IMR-90 (cell line): ENCODE results near the gene DTX3. TPM values are rescaled to one million over a fixed set of nuclear protein-coding genes. Genes with fewer than 3 reads are reported as not detected.

ENCODE experiments used
- ATAC-seq: fragments of 200-7000 bp; cut with Tn5 transposase; 2 replicates; pipeline ENCODE4 v1.9.1; 2020; ENCODE audit warnings: low read depth, mild to moderate bottlenecking, moderate library complexity
- BruUV-seq: library from RNA; stranded (reverse); fragments of 400-500 nt; replicated peaks from 2 replicates; lab custom pipeline; 2021; lab: Mats Ljungman, UMichigan
- CTCF ChIA-PET: fragments of 300-600 bp; formaldehyde crosslinking; extraction: SDS; loops from one replicate; lab custom pipeline; 2021; ENCODE audit warnings: antibody characterized with exemption; lab: Yijun Ruan, JAX
- POLR2A ChIA-PET: fragments of 300-600 bp; sonication (Branson Sonifier 250); formaldehyde crosslinking; loops from one replicate; lab custom pipeline; 2022; ENCODE audit warnings: antibody characterized with exemption; ENCODE audit not compliant: unreplicated experiment; lab: Charles Lee
- DNase-seq: peaks from one replicate; pipeline ENCODE4 v3.0.0; 2013
- H2AFZ ChIP-seq: replicated peaks from 2 replicates; pipeline ENCODE3; 2013; ENCODE audit warnings: low read length, mild to moderate bottlenecking; ENCODE audit not compliant: poor library complexity
- H2AK5ac ChIP-seq: 2 replicates; pipeline ENCODE4 v1.6.1; 2013; ENCODE audit warnings: low read depth, low read length, inconsistent platforms
- H2AK9ac ChIP-seq: replicated peaks from 2 replicates; pipeline ENCODE3; 2013; ENCODE audit warnings: mild to moderate bottlenecking, low read depth, low read length, moderate library complexity; ENCODE audit not compliant: poor library complexity
- H2BK120ac ChIP-seq: 2 replicates; pipeline ENCODE4 v1.6.1; 2013; ENCODE audit warnings: low read depth, low read length, inconsistent platforms
- H2BK15ac ChIP-seq: 3 replicates; pipeline ENCODE4 v1.6.1; 2013; ENCODE audit warnings: low read depth, low read length, inconsistent platforms
- H2BK20ac ChIP-seq: 2 replicates; pipeline ENCODE4 v1.6.1; 2013; ENCODE audit warnings: low read depth, mild to moderate bottlenecking, inconsistent platforms, low read length, moderate library complexity
- H2BK5ac ChIP-seq: 2 replicates; pipeline ENCODE4 v1.6.1; 2013; ENCODE audit warnings: mild to moderate bottlenecking, low read depth, low read length, inconsistent platforms; ENCODE audit not compliant: poor library complexity, severe bottlenecking
- H3K14ac ChIP-seq: replicated peaks from 2 replicates; pipeline ENCODE4 v1.6.1; 2013; ENCODE audit warnings: low read depth, low read length, inconsistent platforms
- H3K18ac ChIP-seq: 2 replicates; pipeline ENCODE4 v1.6.1; 2013; ENCODE audit warnings: low read depth, low read length, control low read depth
- H3K23ac ChIP-seq: 2 replicates; pipeline ENCODE4 v1.6.1; 2013; ENCODE audit warnings: low read depth, low read length, inconsistent platforms
- H3K27ac ChIP-seq: 2 replicates; pipeline ENCODE4 v1.5.1; 2013; ENCODE audit warnings: mild to moderate bottlenecking, control low read depth, low read length; ENCODE audit not compliant: insufficient read depth
- H3K27me3 ChIP-seq: 2 replicates; pipeline ENCODE4 v1.6.1; 2013; ENCODE audit warnings: low read length; ENCODE audit not compliant: control insufficient read depth, insufficient read depth
- H3K36me3 ChIP-seq: 2 replicates; pipeline ENCODE4 v1.6.1; 2013; ENCODE audit warnings: low read length, mixed read lengths; ENCODE audit not compliant: control insufficient read depth, insufficient read depth
- H3K4ac ChIP-seq: 2 replicates; pipeline ENCODE4 v1.6.1; 2013; ENCODE audit warnings: low read depth, low read length, inconsistent platforms
- H3K4me1 ChIP-seq: 2 replicates; pipeline ENCODE4 v1.6.1; 2013; ENCODE audit warnings: low read length, mixed read lengths; ENCODE audit not compliant: control insufficient read depth, insufficient read depth
- H3K4me2 ChIP-seq: 2 replicates; pipeline ENCODE4 v1.6.1; 2013; ENCODE audit warnings: low read depth, mild to moderate bottlenecking, control low read depth, low read length, moderate library complexity
- H3K4me3 ChIP-seq: 2 replicates; pipeline ENCODE4 v1.5.1; 2013; ENCODE audit warnings: low read depth, mild to moderate bottlenecking, control low read depth, low read length, moderate library complexity; ENCODE audit not compliant: insufficient read depth
- H3K56ac ChIP-seq: 2 replicates; pipeline ENCODE4 v1.6.1; 2013; ENCODE audit warnings: low read length, inconsistent platforms; ENCODE audit not compliant: insufficient read depth; ENCODE audit errors: extremely low read depth
- H3K79me1 ChIP-seq, 2 experiments: 2 replicates each; pipeline ENCODE4 v1.6.1; 2013; ENCODE audit warnings: low read length in 2 of 2, inconsistent platforms in 1 of 2, low read depth in 1 of 2
- H3K9ac ChIP-seq: 2 replicates; pipeline ENCODE4 v1.6.1; 2013; ENCODE audit warnings: low read depth, low read length, control low read depth
- H3K9me1 ChIP-seq: 2 replicates; pipeline ENCODE4 v1.6.1; 2013; ENCODE audit warnings: low read length, inconsistent platforms; ENCODE audit not compliant: insufficient read depth
- H3K9me3 ChIP-seq: 2 replicates; pipeline ENCODE4 v1.6.1; 2013; ENCODE audit warnings: low read length; ENCODE audit not compliant: control insufficient read depth, insufficient read depth
- H4K20me1 ChIP-seq: 2 replicates; pipeline ENCODE4 v1.6.1; 2013; ENCODE audit warnings: low read length, inconsistent platforms; ENCODE audit not compliant: insufficient read depth
- H4K5ac ChIP-seq: 2 replicates; pipeline ENCODE4 v1.6.1; 2013; ENCODE audit warnings: mild to moderate bottlenecking, low read depth, low read length, control low read depth
- H4K8ac ChIP-seq, 2 experiments: 2 replicates each; pipeline ENCODE4 v1.6.1; 2013; ENCODE audit warnings: low read depth in 2 of 2, low read length in 2 of 2, control low read depth in 1 of 2, inconsistent platforms in 1 of 2
- H4K91ac ChIP-seq: 2 replicates; pipeline ENCODE4 v1.6.1; 2013; ENCODE audit warnings: low read depth, low read length, inconsistent platforms; ENCODE audit not compliant: insufficient read depth
- CEBPB ChIP-seq: IDR thresholded peaks from 2 replicates; pipeline ENCODE4 v1.6.1; 2012; ENCODE audit warnings: low read depth, low read length, improper control_type of control experiment
- CHD1 ChIP-seq: IDR thresholded peaks from 2 replicates; pipeline ENCODE4 v1.6.1; 2012; ENCODE audit warnings: low read depth, low read length, improper control_type of control experiment
- FOS ChIP-seq: fragments of 150-350 bp; IDR thresholded peaks from 2 replicates; pipeline ENCODE4 v1.6.1; 2016; ENCODE audit warnings: low read depth, low read length
- MAFK ChIP-seq: IDR thresholded peaks from 2 replicates; pipeline ENCODE4 v1.6.1; 2012; ENCODE audit warnings: low read depth, low read length, improper control_type of control experiment
- MAZ ChIP-seq: IDR thresholded peaks from 2 replicates; pipeline ENCODE4 v1.6.1; 2012; ENCODE audit warnings: low read depth, mild to moderate bottlenecking, low read length, improper control_type of control experiment, moderate library complexity, borderline replicate concordance
- NFE2L2 ChIP-seq: fragments of 150-350 bp; IDR thresholded peaks from 2 replicates; pipeline ENCODE4 v1.6.1; 2016; ENCODE audit warnings: low read depth, mild to moderate bottlenecking, low read length
- POLR2A ChIP-seq: IDR thresholded peaks from 2 replicates; pipeline ENCODE4 v1.6.1; 2012; ENCODE audit warnings: mild to moderate bottlenecking, low read depth, low read length
- RAD21 ChIP-seq: IDR thresholded peaks from 2 replicates; pipeline ENCODE4 v1.6.1; 2012; ENCODE audit warnings: low read length, improper control_type of control experiment
- RCOR1 ChIP-seq: IDR thresholded peaks from 2 replicates; pipeline ENCODE4 v1.6.1; 2012; ENCODE audit warnings: mild to moderate bottlenecking, low read length, improper control_type of control experiment; ENCODE audit not compliant: insufficient replicate concordance
- RFX5 ChIP-seq: IDR thresholded peaks from 2 replicates; pipeline ENCODE4 v1.8.0; 2012; ENCODE audit warnings: low read depth, mild to moderate bottlenecking, low read length, moderate library complexity
- SMC3 ChIP-seq: fragments of 150-350 bp; IDR thresholded peaks from 2 replicates; pipeline ENCODE4 v1.6.1; 2016; ENCODE audit warnings: low read depth, mild to moderate bottlenecking, antibody characterized with exemption, low read length, moderate library complexity
- WGBS, 2 experiments: methylation state at CpG; one replicate each; pipeline versions ENCODE4 v1.1.5 to v1.1.7; 2013; ENCODE audit warnings: missing lambda C conversion rate in 2 of 2; ENCODE audit not compliant: insufficient read length in 1 of 2; ENCODE audit errors: extremely low coverage in 2 of 2; 5-methylcytosine and 5-hydroxymethylcytosine counted together
- dilution Hi-C: fragments of 300-500 bp; cut with HindIII; formaldehyde crosslinking; loops from one replicate; pipeline ENCODE4 v1.14.3; 2018; ENCODE audit warnings: low sequenced_read_pairs; ENCODE audit not compliant: unreplicated experiment
- in situ Hi-C: fragments of 300-500 bp; cut with MboI; formaldehyde crosslinking; loops from 3 replicates; pipeline ENCODE4 v1.14.3; 2019; ENCODE audit warnings: low sequenced_read_pairs, inconsistent platforms, mixed read lengths
- intact Hi-C: fragments of 100-400 bp; cut with micrococcal nuclease; formaldehyde crosslinking; loops from 2 replicates; pipeline ENCODE4 v1.10.0; 2022
- polyA plus RNA-seq, 3 experiments: library from polyadenylated mRNA; depleted of rRNA; stranded (reverse); fragments of >200 nt; gene quantifications; 2 replicates each; pipeline ENCODE4 v1.2.3, GENCODE V29; 2012; ENCODE audit warnings: low replicate concordance in 1 of 3
- total RNA-seq: library from RNA; depleted of rRNA; stranded (reverse); fragments of >200 nt; gene quantifications from 2 replicates; pipeline ENCODE4 v1.2.3, GENCODE V29; 2012
- TF ChIP-seq, protein P1 (sequence below): conservative IDR thresholded peaks from 2 replicates; pipeline ENCODE4 v1.5.1; 2012; ENCODE audit warnings: mild to moderate bottlenecking, low read depth, low read length, improper control_type of control experiment
- TF ChIP-seq, protein P2 (sequence below): fragments of 150-350 bp; IDR thresholded peaks from 2 replicates; pipeline ENCODE4 v1.6.1; 2017; ENCODE audit warnings: mild to moderate bottlenecking, antibody characterized with exemption, low read length, low read depth
- TF ChIP-seq, protein P3 (sequence below): fragments of 150-350 bp; IDR thresholded peaks from 2 replicates; pipeline ENCODE4 v1.6.1; 2016; ENCODE audit warnings: low read depth, mild to moderate bottlenecking, low read length, moderate library complexity, borderline replicate concordance

The DTX3 gene
- total and polyA plus RNA-seq, 2 of the 4 experiments (the other 2 are of a cell fraction): 2.9 to 14.6 TPM

DNA sequence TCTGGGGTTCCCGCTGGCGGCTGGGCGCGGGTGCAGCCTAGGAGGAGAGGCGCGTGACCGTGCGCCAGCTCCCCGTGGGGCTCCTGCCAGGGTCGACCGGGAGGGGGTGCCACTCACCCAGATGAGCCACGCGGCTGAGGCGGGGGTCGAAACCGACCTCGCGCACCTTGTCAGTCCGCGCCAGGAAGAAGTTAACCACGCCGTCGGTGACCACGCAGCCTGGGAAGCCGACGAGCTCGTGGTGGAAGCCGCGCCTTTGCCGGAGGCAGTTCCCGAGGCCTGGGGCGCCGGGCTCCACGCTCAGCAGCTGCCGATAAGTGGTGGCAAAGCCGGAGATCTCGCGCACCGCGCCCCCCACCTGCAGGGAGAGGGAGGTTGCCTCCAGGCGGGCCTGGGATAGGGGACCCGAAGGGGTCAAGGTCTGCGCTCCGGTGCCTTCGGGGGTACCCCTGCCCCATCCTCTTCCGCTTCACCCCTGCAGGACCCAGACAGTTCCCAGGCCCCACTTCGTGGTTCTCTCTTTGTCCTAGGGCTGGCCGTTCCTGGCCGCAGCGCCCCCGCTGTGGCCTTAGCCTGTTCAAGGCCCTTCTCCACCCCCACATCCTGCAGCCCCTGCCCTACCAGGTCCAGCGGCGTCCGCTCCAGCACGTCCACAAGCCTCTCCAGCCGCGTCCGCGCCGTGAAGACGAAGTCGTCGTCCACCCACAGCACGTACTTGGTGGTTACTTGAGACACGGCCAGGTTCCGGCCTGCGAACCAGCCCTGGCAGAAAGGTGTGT, 23.1 kb downstream of the DTX3 start:
- Histone ChIP-seq H3K4me3 (no peak overlapping the region), H3K9me1 (peaks cover 4% of the 10 kb centered on the region; the same call in 1 of the 2 replicates), H4K20me1 (no peaks in the 10 kb centered on the region; the same call in 1 of the 2 replicates), H3K18ac (no peak overlapping the region), H2AK5ac (no peak overlapping the region), H3K4me1 (no peaks in the 10 kb centered on the region; the same call in 1 of the 2 replicates), H2BK15ac (no peak overlapping the region), H4K8ac (no peak overlapping the region), H3K23ac (no peak overlapping the region), H3K36me3 (peaks cover 2% of the 10 kb centered on the region; the same call in 1 of the 2 replicates), H3K4ac (no peak overlapping the region), H4K91ac (no peak overlapping the region), H2AFZ (peak overlapping the region; percentile 75), H3K27me3 (peaks cover 75% of the 10 kb centered on the region), H2BK20ac (no peak overlapping the region), H3K79me1 (no peaks in the 10 kb centered on the region), H3K14ac (no peak overlapping the region), H3K9ac (no peak overlapping the region), H2AK9ac (peak overlapping the region; percentile 55), H3K9me3 (no peaks in the 10 kb centered on the region), H4K5ac (no peak overlapping the region), H3K56ac (no peak overlapping the region), H2BK5ac (no peak overlapping the region), H2BK120ac (no peak overlapping the region), H3K27ac (no peak overlapping the region), H3K4me2 (no peak overlapping the region)
- dilution Hi-C loops (no loop called here), in situ Hi-C loops (no loop called here), intact Hi-C loops (no loop called here)
- TF ChIP-seq CHD1 (no peak), SMC3 (no peak), NFE2L2 (no peak), POLR2A (no peak), RFX5 (no peak), MAZ (no peak), RAD21 (no peak), FOS (no peak), MAFK (no peak), RCOR1 (no peak), CEBPB (no peak)
- TF ChIP-seq, protein P1, sequence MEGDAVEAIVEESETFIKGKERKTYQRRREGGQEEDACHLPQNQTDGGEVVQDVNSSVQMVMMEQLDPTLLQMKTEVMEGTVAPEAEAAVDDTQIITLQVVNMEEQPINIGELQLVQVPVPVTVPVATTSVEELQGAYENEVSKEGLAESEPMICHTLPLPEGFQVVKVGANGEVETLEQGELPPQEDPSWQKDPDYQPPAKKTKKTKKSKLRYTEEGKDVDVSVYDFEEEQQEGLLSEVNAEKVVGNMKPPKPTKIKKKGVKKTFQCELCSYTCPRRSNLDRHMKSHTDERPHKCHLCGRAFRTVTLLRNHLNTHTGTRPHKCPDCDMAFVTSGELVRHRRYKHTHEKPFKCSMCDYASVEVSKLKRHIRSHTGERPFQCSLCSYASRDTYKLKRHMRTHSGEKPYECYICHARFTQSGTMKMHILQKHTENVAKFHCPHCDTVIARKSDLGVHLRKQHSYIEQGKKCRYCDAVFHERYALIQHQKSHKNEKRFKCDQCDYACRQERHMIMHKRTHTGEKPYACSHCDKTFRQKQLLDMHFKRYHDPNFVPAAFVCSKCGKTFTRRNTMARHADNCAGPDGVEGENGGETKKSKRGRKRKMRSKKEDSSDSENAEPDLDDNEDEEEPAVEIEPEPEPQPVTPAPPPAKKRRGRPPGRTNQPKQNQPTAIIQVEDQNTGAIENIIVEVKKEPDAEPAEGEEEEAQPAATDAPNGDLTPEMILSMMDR: no peak
- TF ChIP-seq, protein P2, sequence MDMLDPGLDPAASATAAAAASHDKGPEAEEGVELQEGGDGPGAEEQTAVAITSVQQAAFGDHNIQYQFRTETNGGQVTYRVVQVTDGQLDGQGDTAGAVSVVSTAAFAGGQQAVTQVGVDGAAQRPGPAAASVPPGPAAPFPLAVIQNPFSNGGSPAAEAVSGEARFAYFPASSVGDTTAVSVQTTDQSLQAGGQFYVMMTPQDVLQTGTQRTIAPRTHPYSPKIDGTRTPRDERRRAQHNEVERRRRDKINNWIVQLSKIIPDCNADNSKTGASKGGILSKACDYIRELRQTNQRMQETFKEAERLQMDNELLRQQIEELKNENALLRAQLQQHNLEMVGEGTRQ: no peak
- TF ChIP-seq, protein P3, sequence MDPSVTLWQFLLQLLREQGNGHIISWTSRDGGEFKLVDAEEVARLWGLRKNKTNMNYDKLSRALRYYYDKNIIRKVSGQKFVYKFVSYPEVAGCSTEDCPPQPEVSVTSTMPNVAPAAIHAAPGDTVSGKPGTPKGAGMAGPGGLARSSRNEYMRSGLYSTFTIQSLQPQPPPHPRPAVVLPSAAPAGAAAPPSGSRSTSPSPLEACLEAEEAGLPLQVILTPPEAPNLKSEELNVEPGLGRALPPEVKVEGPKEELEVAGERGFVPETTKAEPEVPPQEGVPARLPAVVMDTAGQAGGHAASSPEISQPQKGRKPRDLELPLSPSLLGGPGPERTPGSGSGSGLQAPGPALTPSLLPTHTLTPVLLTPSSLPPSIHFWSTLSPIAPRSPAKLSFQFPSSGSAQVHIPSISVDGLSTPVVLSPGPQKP: no peak
- 11% methylated on average over 17 of the region's 67 CpGs; no CpG with 5 or more reads in 1 of the 2 experiments for WGBS, 2 experiments
- no peak for ATAC-seq
- DNase-seq: no peak
- ChIA-PET CTCF (interaction anchor here (0.8 to 1.1 kb wide), 2 partner anchors 44 to 66 kb away, joined by 4 read pairs; partner anchors contain the start of gene OS9), POLR2A (no interaction called here)
- BruUV-seq: no TSS peak
